ENCODE data around the gene ASTN2. TPM values are rescaled to one million over a fixed set of nuclear protein-coding genes. Genes with fewer than 3 reads are reported as not detected.

ASTN2 gene
- total and polyA plus RNA-seq, 9 of the 15 experiments (the other 6 are each of a cell fraction or from before 2014, with no cell fraction given), result 0.56 to 3.5 (median 1.9) TPM

- Histone ChIP-seq H3K9ac (ENCODE audit: insufficient read depth in 1 of 2, low read depth in 2 of 2, low read length in 2 of 2) (no peak overlapping the region), H3K9me3 (replicated peaks; ENCODE audit: control insufficient read depth, insufficient read depth, low read depth, low read length) (no peaks in the 10 kb centered on the region), H3K4me1 (replicated peaks in 1 of 2; ENCODE audit: control insufficient read depth in 2 of 2, insufficient read depth in 2 of 2, low read length in 2 of 2) (no peaks in the 10 kb centered on the region), H3K4me3 (no peak overlapping the region), H4K20me1 (replicated peaks; ENCODE audit: control insufficient read depth, insufficient read depth, low read length) (no peaks in the 10 kb centered on the region), H2AFZ (ENCODE audit: low read depth, low read length) (no peak overlapping the region), H3K36me3 (ENCODE audit: control insufficient read depth, insufficient read depth, low read length) (no peaks in the 10 kb centered on the region), H3K9me1 (ENCODE audit: control insufficient read depth, insufficient read depth, low read length) (no peaks in the 10 kb centered on the region), H3K79me2 (ENCODE audit: control insufficient read depth, insufficient read depth, low read length) (no peaks in the 10 kb centered on the region), H3K4me2 (ENCODE audit: insufficient read depth, low read length) (no peak overlapping the region), H3K27me3 (ENCODE audit: control insufficient read depth in 2 of 2, insufficient read depth in 2 of 2, low read length in 2 of 2) (no peaks in the 10 kb centered on the region), H3K27ac (ENCODE audit: extremely low read depth, low read depth, low read length) (no peak overlapping the region)
- no peak for ATAC-seq
- POLR2A ChIA-PET, result interaction anchor here (1.4 kb wide), 1 partner anchor 8 kb away, joined by 3 read pairs; no protein-coding TSS in a partner anchor
- intact Hi-C loops (cut with micrococcal nuclease), result no loop called here
- CTCF ChIA-PET (ENCODE audit: low intra/inter-chr PET ratio), result no interaction called here
- no TSS peak for BruUV-seq (replicated peaks)
- WGBS (ENCODE audit: insufficient coverage, low coverage, missing lambda C conversion rate), result 0% methylated on average over 4 of the region's 4 CpGs
- FAIRE-seq, result no peak
- in situ Hi-C loops (cut with MboI), result no loop called here
- no peak for TF ChIP-seq PHB2 (IDR thresholded peaks at IDR 0.05; ENCODE audit: low read depth)
- TF ChIP-seq PKNOX1 (IDR thresholded peaks at IDR 0.05), result no peak
- TF ChIP-seq ZNF217 (CRISPR knock-in tag; IDR thresholded peaks at IDR 0.05), result no peak
- no peak for TF ChIP-seq EGR1 (conservative IDR thresholded peaks at IDR 0.05)
- no peak for TF ChIP-seq SMARCB1 (IDR thresholded peaks at IDR 0.05; ENCODE audit: insufficient read length, low read depth)
- no peak for TF ChIP-seq ETV5 (CRISPR knock-in tag; IDR thresholded peaks at IDR 0.05; ENCODE audit: low read depth)
- TF ChIP-seq, protein P1, sequence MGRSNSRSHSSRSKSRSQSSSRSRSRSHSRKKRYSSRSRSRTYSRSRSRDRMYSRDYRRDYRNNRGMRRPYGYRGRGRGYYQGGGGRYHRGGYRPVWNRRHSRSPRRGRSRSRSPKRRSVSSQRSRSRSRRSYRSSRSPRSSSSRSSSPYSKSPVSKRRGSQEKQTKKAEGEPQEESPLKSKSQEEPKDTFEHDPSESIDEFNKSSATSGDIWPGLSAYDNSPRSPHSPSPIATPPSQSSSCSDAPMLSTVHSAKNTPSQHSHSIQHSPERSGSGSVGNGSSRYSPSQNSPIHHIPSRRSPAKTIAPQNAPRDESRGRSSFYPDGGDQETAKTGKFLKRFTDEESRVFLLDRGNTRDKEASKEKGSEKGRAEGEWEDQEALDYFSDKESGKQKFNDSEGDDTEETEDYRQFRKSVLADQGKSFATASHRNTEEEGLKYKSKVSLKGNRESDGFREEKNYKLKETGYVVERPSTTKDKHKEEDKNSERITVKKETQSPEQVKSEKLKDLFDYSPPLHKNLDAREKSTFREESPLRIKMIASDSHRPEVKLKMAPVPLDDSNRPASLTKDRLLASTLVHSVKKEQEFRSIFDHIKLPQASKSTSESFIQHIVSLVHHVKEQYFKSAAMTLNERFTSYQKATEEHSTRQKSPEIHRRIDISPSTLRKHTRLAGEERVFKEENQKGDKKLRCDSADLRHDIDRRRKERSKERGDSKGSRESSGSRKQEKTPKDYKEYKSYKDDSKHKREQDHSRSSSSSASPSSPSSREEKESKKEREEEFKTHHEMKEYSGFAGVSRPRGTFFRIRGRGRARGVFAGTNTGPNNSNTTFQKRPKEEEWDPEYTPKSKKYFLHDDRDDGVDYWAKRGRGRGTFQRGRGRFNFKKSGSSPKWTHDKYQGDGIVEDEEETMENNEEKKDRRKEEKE (IDR thresholded peaks at IDR 0.05; ENCODE audit: borderline replicate concordance in 1 of 2, control insufficient read depth in 1 of 2, low read depth in 2 of 2, low read length in 1 of 2), result no peak
- TF ChIP-seq ELF2 (CRISPR knock-in tag; IDR thresholded peaks at IDR 0.05), result no peak
- TF ChIP-seq MTA1 (IDR thresholded peaks at IDR 0.05; ENCODE audit: borderline replicate concordance), result no peak
- TF ChIP-seq TCF7L2 (IDR thresholded peaks at IDR 0.05; ENCODE audit: low read depth, low read length), result no peak
- TF ChIP-seq DPF2 (IDR thresholded peaks at IDR 0.05), result no peak
- no peak for TF ChIP-seq GTF2B (IDR thresholded peaks at IDR 0.05; ENCODE audit: extremely low read depth, insufficient read length)
- TF ChIP-seq JUN (IDR thresholded peaks at IDR 0.05; ENCODE audit: borderline replicate concordance, low read depth, low read length), result no peak
- no peak for TF ChIP-seq JUN (CRISPR knock-in tag; IDR thresholded peaks at IDR 0.05; ENCODE audit: borderline replicate concordance)
- TF ChIP-seq EP400 (IDR thresholded peaks at IDR 0.05), result no peak
- no peak for TF ChIP-seq MTA3 (IDR thresholded peaks at IDR 0.05; ENCODE audit: borderline replicate concordance)
- TF ChIP-seq ESRRA (IDR thresholded peaks at IDR 0.05; ENCODE audit: borderline replicate concordance, low read depth), result no peak
- TF ChIP-seq ZNF707 (CRISPR knock-in tag; conservative IDR thresholded peaks at IDR 0.05), result no peak
- no peak for DNase-seq (ENCODE audit: extremely low read depth in 1 of 4, low spot score in 3 of 4)
Measured at GRCh38 chr9:116713271-116713670, 701.6 kb downstream of the ASTN2 start.

Data from K562 (cell line).